Endothelial cell of umbilical vein (primary cell): ENCODE results near the gene PPP2R3B. TPM values are rescaled to one million over a fixed set of nuclear protein-coding genes. Genes with fewer than 3 reads are reported as not detected.

Experiments used
- BruUV-seq: library from RNA; stranded (reverse); fragments of 400-500 nt; replicated peaks from 2 replicates; lab custom pipeline; 2021; lab: Mats Ljungman, UMichigan
- CTCF ChIA-PET: fragments of 300-600, 350-600 bp; sonication (Branson Sonifier 250); formaldehyde crosslinking; loops from one replicate; lab custom pipeline; 2021; ENCODE audit warnings: antibody characterized with exemption, inconsistent platforms; lab: Charles Lee
- POLR2A ChIA-PET: fragments of 300-600, 350-600 bp; sonication (Branson Sonifier 250); formaldehyde crosslinking; loops from one replicate; lab custom pipeline; 2021; ENCODE audit warnings: antibody characterized with exemption, inconsistent platforms; lab: Charles Lee
- DNase-seq: peaks from one replicate; pipeline ENCODE4 v3.0.0-alpha.2; 2011; ENCODE audit warnings: low read depth, low spot score
- FAIRE-seq: peaks from 2 replicates; lab custom pipeline; 2011; peaks lifted over from hg19 to GRCh38; lab: Jason Lieb, UNC
- H2AFZ ChIP-seq: 2 replicates; pipeline ENCODE4 v1.6.0; 2012; ENCODE audit warnings: low read depth, low read length, control low read depth, inconsistent platforms
- H3K27ac ChIP-seq: 2 replicates; pipeline ENCODE4 v1.5.1; 2011; ENCODE audit warnings: low read depth, mild to moderate bottlenecking, control low read depth, low read length, moderate library complexity; ENCODE audit not compliant: insufficient read depth
- H3K27me3 ChIP-seq, 2 experiments: 2 replicates each; pipeline versions ENCODE4 v1.6.0 to v1.6.1; 2011; ENCODE audit warnings: low read length in 2 of 2, mixed read lengths in 1 of 2; ENCODE audit not compliant: control insufficient read depth in 2 of 2, insufficient read depth in 2 of 2
- H3K36me3 ChIP-seq, 2 experiments: 2 replicates in 1 of 2; 3 replicates in 1 of 2; pipeline ENCODE4 v1.5.1; 2011; ENCODE audit warnings: low read length in 2 of 2, mild to moderate bottlenecking in 1 of 2, moderate library complexity in 1 of 2; ENCODE audit not compliant: control insufficient read depth in 2 of 2, insufficient read depth in 2 of 2; ENCODE audit errors: extremely low read depth in 1 of 2
- H3K4me1 ChIP-seq: 3 replicates; pipeline ENCODE4 v1.5.1; 2011; ENCODE audit warnings: mild to moderate bottlenecking, low read length; ENCODE audit not compliant: control insufficient read depth, insufficient read depth; ENCODE audit errors: extremely low read depth
- H3K4me2 ChIP-seq: 2 replicates; pipeline ENCODE4 v1.6.1; 2011; ENCODE audit warnings: low read length, control low read depth, mixed read lengths; ENCODE audit not compliant: insufficient read depth
- H3K4me3 ChIP-seq, 3 experiments: fragments of 200-600 bp in 1 of 3; sonication (generic), shearing (Covaris generic) in 1 of 3; replicated peaks in 1 of 3; 2 replicates each; pipeline ENCODE4 v1.5.1; 2011 to 2016; ENCODE audit warnings: control low read depth in 3 of 3, low read length in 3 of 3, mild to moderate bottlenecking in 2 of 3, inconsistent platforms in 1 of 3, low read depth in 1 of 3, moderate library complexity in 1 of 3; ENCODE audit not compliant: insufficient read depth in 1 of 3
- H3K79me2 ChIP-seq: 2 replicates; pipeline ENCODE4 v1.6.0; 2012; ENCODE audit warnings: low read length, inconsistent platforms; ENCODE audit not compliant: control insufficient read depth, insufficient read depth
- H3K9ac ChIP-seq: replicated peaks from 2 replicates; pipeline ENCODE3; 2011; ENCODE audit warnings: low read length, control low read depth; ENCODE audit not compliant: insufficient read depth; ENCODE audit errors: extremely low read depth
- H3K9me1 ChIP-seq: replicated peaks from 3 replicates; pipeline ENCODE4 v1.6.0; 2011; ENCODE audit warnings: mild to moderate bottlenecking, low read length; ENCODE audit not compliant: control insufficient read depth, insufficient read depth; ENCODE audit errors: extremely low read depth
- H3K9me3 ChIP-seq: replicated peaks from 2 replicates; pipeline ENCODE4 v1.5.1; 2012; ENCODE audit warnings: low read length, inconsistent platforms; ENCODE audit not compliant: control insufficient read depth, insufficient read depth
- H4K20me1 ChIP-seq: replicated peaks from 2 replicates; pipeline ENCODE3; 2011; ENCODE audit warnings: mild to moderate bottlenecking, low read length; ENCODE audit not compliant: control insufficient read depth, insufficient read depth; ENCODE audit errors: extremely low read depth
- CTCF ChIP-seq, 2 donors: IDR thresholded peaks; 1 replicate in 1 of 2; 2 replicates in 1 of 2; pipeline ENCODE4 v1.5.1; 2011; ENCODE audit warnings: low read length in 2 of 2, mild to moderate bottlenecking in 2 of 2, moderate library complexity in 2 of 2, control low read depth in 1 of 2, inconsistent platforms in 1 of 2, low read depth in 1 of 2; ENCODE audit not compliant: insufficient read depth in 1 of 2; ENCODE audit errors: extremely low read depth in 1 of 2
- EZH2 ChIP-seq: IDR thresholded peaks from 2 replicates; pipeline ENCODE4 v1.6.1; 2012; ENCODE audit warnings: borderline replicate concordance, low read depth, mild to moderate bottlenecking, moderate library complexity, low read length, inconsistent platforms; ENCODE audit not compliant: severe bottlenecking
- FOS ChIP-seq: IDR thresholded peaks from 2 replicates; pipeline ENCODE4 v1.6.1; 2011; ENCODE audit warnings: mild to moderate bottlenecking, low read length, moderate library complexity, borderline replicate concordance; ENCODE audit not compliant: insufficient read depth
- GATA2 ChIP-seq: IDR thresholded peaks from 2 replicates; pipeline ENCODE4 v1.7.0; 2011; ENCODE audit warnings: low read depth, mild to moderate bottlenecking, moderate library complexity, mixed read lengths, low read length; ENCODE audit not compliant: insufficient read length, insufficient read depth
- JUN ChIP-seq: IDR thresholded peaks from 2 replicates; pipeline ENCODE4 v1.6.1; 2011; ENCODE audit warnings: borderline replicate concordance, low read depth; ENCODE audit not compliant: insufficient read length, insufficient read depth
- MAX ChIP-seq: IDR thresholded peaks from 2 replicates; pipeline ENCODE4 v1.6.1; 2011; ENCODE audit not compliant: insufficient read depth, insufficient read length
- MYC ChIP-seq: IDR thresholded peaks from one replicate; pipeline ENCODE4 v1.6.1; 2011; ENCODE audit warnings: mild to moderate bottlenecking, low read depth, low read length
- POLR2A ChIP-seq: IDR thresholded peaks from 2 replicates; pipeline ENCODE4 v1.6.1; 2012; ENCODE audit warnings: low read depth, mild to moderate bottlenecking, control low read depth, low read length
- POLR2AphosphoS5 ChIP-seq: IDR thresholded peaks from 2 replicates; pipeline ENCODE4 v1.6.1; 2012; ENCODE audit warnings: low read depth, mild to moderate bottlenecking, control low read depth, low read length, moderate library complexity; ENCODE audit not compliant: insufficient read depth
- dilution Hi-C: fragments of 300-500 bp; cut with MboI; formaldehyde crosslinking; loops from one replicate; pipeline ENCODE4 v1.15.0; 2019; ENCODE audit warnings: low sequenced_read_pairs; ENCODE audit not compliant: extremely low pct_ligation_motif_present
- intact Hi-C: fragments of 100-400 bp; cut with micrococcal nuclease; formaldehyde crosslinking; loops from one replicate; pipeline ENCODE4 v1.10.0; 2022
- polyA plus RNA-seq, 4 experiments: library from polyadenylated mRNA; depleted of rRNA in 3 of 4; stranded (reverse) in 3 of 4; unstranded in 1 of 4; fragments of >200 nt; gene quantifications; 2 replicates each; pipeline versions ENCODE4 v1.2.1 to v1.2.3, GENCODE V29; 2011 to 2012; ENCODE audit warnings: missing spikeins in 1 of 4
- total RNA-seq: library from RNA; stranded (reverse); gene quantifications from 2 replicates; pipeline ENCODE4 v1.2.3, GENCODE V29; 2021

PPP2R3B gene
- total and polyA plus RNA-seq, 2 donors (not counting 3 experiments of a cell fraction or from before 2014, with no cell fraction given) = 19.1 to 33.6 TPM

GRCh38 chrX:389021-389441 is 2.3 kb upstream of the PPP2R3B start:
- DNase-seq (no peak), FAIRE-seq (no peak)
- Histone ChIP-seq H3K79me2 (peaks cover 2% of the 10 kb centered on the region), H3K9ac (no peak overlapping the region), H3K9me3 (no peaks in the 10 kb centered on the region), H3K27ac (no peak overlapping the region), H3K4me3 (no peak overlapping the region), H4K20me1 (no peaks in the 10 kb centered on the region), H3K9me1 (no peaks in the 10 kb centered on the region), H3K4me1 (no peaks in the 10 kb centered on the region), H3K36me3 (no peaks in the 10 kb centered on the region), H3K4me2 (no peak overlapping the region), H2AFZ (no peak overlapping the region), H3K27me3 (no peaks in the 10 kb centered on the region)
- dilution Hi-C loops = no loop called here
- TF ChIP-seq GATA2 = no peak
- no peak for TF ChIP-seq POLR2AphosphoS5
- no peak for TF ChIP-seq FOS
- no peak for TF ChIP-seq CTCF (IDR thresholded peaks at IDR 0.05; ENCODE audit: extremely low read depth in 1 of 2, insufficient read depth in 1 of 2, low read depth in 1 of 2, low read length in 2 of 2)
- no peak for TF ChIP-seq JUN
- TF ChIP-seq MAX = no peak
- no peak for TF ChIP-seq MYC
- TF ChIP-seq POLR2A = no peak
- no peak for TF ChIP-seq EZH2
- ChIA-PET POLR2A (no interaction called here), CTCF (no interaction called here)
- intact Hi-C loops = no loop called here
- BruUV-seq = TSS peak; percentile 12
